UCSD-AML1 (cell line): ENCODE measurements around the gene ODR4.
A peak's percentile ranks its signal among the peaks of the same experiment; 100 is the strongest.
"Not testable (repeated sequence)": the region's sequence is repeated elsewhere in the genome, so short reads cannot be mapped to it uniquely, and the experiment has no call there.

Experiments
- DNase-seq: peaks from one replicate; lab custom pipeline; 2025; ENCODE audit not compliant: unreplicated experiment; lab: John Stamatoyannopoulos, UW

Gene ODR4

DNA sequence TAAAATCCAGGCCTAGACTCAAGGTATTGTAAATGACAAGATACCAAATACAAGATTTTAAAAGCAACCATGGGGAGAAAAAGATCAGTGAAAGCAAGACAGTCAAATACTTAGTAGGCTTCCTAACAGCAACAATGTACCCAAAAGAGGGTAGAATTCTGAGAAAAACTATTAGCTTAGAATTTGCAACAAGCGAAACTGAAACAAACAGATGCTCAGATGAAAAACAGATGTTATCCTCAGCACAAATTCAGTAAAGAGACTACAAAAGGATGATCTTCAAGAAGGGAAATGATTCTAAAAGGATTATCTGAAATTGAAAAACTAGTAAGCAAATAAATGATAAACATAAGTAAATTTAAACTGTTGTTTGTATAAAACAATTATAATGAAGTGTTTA is 45.3 kb downstream of the ODR4 start:
- no peak for DNase-seq

DNA sequence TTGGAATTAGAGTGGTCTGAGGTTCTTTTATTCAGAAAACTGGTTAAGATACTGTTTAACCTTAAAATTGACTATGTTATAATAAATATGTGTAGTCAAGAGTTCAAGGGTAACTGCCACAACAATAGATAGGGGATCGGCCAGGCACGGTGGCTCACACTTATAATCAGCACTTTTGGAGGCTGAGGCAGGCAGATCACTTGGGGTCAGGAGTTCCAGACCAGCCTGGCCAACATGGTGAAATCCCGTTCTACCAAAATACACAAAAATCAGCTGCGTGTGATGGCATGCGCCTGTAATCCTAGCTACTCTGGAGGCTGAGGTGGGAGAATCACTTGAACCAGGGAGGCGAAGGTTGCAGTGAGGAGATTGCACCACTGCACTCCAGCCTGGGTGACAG is 45.8 kb downstream of the ODR4 start:
- no peak for DNase-seq

DNA sequence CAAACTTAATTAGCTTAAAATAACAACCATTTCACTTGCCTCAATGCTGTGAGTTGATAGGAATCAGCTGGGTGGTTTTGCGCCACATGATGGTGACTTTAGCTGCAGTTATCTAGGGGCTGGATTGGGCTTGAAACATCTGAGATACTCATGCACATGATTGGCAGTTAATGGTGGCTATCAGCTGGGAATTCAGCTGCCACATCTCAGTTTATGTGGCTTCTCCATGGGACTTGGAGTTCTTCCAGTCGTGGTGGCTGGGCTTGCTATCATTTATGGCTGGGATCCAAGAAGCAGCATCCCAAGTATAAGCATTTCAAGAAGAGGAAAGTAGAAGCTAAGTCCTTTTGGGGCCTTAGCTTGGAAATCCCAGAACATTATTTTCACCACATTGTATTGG is 48.9 kb downstream of the ODR4 start:
- no peak for DNase-seq

DNA sequence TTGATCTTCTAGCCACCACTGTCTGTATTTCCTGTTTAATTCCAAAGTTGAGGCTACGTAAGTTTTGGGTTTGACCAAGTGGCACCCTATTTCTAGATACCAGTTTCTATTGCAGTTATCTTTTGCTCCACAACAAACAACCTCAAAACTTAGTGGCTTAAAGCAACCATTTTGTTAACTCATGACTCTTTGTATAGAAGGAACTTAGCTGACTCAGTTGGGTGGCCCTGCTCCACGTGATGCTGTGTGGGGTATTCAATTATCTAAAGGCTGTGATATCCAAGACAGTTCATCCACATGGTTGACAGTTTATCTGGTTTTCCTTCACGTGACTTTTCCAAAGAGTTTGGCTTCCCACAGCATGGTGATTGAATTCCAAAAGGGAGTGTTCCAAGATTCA is 50.5 kb downstream of the ODR4 start:
- DNase-seq: no peak

DNA sequence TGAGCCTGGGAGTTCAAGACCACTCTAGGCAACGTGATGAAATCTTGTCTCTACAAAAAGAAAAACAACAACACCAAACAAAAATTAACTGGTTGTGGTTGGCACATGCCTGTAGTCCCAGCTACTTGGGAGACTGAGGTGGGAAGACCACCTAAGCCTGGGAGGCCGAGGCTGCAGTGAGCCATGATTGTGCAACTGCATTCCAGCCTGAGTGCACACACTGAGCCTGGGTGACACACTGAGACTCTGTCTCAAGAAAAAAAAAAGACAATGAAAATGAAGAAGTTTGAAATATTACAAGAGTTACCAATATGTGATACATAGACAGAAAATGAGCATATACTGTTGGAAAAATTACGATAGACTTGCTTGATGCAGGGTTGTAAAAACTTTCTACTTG is 53.4 kb downstream of the ODR4 start:
- no peak for DNase-seq

DNA sequence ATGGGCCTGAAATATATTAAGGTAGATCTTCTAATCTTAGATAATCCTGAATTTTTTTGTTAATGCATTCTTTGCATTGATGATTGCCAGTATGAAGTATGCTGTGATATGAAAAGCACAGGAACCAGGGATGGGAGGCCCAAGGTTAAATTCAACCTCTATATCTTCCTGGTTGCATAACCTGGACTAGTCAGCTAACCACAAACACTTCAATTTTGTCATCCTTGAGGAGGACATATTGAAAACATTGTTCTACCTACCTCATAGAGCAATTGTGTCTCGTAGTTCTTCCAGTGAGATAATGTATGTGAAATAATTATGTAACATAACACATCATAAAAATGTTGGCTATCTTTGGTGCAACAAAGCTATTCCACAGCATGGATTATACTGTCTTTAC is 59.7 kb downstream of the ODR4 start:
- no peak for DNase-seq

DNA sequence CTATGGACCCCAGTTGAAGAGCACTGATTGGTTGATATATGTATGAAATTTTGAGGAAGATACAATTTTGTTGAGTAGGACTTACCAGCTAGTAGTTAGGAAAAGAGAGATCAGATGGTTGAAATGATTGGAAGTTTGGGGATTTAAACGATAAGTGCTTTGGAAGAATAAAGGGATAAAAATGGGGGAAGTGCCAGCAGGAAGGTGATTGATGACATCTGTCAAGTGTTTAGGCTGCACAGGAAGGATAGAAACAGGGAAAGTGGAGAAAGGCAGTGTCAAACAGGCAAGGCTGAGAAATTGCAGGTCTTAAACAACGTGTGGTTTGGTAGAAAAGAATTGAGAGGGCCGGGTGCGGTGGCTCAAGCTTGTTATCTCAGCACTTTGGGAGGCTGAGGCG is 62.9 kb downstream of the ODR4 start:
- DNase-seq: no peak

DNA sequence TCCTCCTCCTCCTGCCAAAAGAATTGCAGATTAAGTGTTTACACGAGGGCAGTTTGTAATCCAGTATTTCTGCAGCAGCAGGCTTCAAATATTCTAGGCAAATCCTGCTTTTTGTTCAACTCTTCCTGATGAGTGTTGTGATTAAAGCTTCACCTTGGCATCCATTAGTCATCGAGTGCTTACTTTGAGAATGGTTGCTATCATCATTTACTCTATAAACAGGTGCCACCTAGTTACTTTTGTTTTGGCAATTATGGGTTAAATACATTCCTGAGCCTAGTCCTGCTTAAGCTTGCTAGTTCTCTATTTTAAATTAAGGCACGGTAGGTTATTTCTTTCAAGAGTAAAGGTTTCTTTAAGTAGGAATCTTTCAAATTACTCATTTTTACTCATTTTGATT is 64.9 kb downstream of the ODR4 start:
- DNase-seq: no peak

DNA sequence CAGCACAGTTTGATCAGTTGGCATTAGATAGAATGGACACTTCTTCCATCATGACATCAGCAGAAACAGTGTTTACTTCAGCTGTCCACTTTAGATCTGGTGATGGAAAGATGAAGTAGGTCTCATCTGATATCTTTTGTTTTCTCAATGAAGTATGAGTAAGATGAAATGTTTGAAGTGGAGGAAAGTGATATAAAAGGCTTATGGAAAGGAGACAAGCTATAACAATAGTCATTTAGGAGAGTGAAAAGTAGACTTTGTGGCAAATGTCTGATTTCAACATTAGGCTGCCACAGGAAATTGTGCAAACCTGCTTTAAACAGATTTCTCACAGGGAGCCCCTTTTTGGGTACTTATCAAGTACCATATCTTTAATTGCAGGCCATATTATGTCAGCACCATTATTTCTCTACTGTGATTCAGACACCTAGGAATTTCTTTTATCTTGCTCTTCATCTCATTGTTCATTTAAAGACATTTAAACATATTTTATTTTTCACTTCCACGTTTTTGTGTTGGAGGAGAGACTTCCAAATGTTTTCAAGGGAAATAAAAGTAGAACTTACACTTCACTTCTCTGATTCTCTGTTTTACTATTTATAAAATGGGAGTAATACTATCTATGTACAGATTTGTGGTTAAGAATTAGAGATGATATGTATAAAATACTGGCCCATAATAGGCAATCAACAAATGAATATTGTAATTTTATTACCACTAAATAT is 67.2 kb downstream of the ODR4 start:
- DNase-seq: no peak

DNA sequence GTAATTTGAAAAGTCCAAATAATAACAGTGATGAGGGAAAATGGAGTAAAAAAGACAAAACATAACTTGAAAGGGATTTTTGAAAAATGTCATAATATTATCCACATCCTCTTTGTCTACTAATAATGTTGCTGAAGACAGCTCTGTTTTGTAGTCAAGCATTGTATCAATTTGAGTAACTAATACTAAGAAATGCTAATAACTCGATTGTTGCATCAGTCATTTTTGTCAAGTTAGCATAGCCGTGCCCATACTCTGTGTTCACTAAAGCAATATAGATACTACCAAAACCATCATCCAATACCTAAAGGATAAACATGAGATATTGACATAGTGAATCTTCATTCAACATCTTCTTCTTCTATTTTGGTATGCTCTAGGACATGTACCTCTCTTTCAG is 68.0 kb downstream of the ODR4 start:
- no peak for DNase-seq

DNA sequence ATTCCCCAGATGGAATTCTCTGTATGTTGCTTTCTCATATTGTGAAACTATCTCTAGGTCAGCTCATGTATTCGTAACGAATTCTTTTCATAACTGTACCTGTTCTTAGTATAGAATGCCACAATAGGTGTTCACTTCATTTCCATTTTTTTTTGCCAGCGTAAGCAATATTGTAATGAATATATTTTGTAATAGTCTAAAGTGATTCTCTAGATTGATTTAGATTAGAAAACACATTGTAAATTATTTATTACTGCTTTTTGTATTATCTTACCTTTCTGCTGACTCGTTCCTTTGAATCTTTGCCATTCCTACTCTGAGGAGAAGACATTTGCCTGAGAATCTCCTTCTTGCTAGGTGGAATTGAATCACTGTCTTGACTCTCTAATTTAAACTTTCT is 70.5 kb downstream of the ODR4 start:
- no peak for DNase-seq

DNA sequence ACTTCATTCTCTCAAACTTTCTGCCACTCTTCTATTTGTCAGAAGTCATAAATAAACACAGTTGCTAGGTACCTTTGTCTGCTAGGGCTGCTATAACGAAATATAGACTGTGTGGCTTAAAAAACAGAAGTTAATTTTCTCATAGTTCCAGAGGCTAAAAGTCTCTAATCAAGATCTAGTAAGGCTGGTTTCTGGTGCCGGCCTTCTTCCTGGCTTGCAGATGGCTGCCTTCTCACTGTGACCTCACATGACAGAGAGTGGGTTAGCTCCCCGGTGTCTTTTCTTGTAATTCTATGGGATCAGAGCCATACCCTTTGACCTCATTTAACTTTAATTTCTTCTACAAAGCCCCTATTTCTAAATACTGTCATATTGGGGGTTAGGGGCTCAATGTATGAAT is 79.3 kb downstream of the ODR4 start:
- peak; percentile 26 for DNase-seq

DNA sequence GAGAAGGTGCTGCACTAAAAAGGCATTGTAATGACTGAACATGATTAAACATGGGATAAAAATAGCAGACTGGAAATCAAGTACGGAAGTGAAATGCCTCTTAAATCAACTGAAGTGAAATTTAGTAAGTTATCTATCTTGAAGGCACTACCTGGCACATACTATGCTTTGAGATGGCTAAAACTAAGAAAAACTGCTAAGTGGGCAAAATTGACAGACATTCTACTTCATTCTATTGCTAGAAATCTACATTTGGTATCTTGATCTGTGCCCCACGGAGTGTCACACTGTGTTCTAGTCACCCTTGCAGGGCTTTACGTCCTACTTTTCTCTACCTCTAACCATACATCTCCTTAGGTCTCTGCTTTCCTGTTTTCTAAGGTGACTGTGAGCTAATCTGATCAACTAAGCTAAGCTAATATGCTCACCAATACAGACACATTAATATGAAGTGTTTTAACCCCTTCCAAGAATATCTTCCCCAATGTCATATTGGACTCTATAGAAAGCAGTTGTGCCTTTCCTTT is 81.2 kb downstream of the ODR4 start:
- no peak for DNase-seq

DNA sequence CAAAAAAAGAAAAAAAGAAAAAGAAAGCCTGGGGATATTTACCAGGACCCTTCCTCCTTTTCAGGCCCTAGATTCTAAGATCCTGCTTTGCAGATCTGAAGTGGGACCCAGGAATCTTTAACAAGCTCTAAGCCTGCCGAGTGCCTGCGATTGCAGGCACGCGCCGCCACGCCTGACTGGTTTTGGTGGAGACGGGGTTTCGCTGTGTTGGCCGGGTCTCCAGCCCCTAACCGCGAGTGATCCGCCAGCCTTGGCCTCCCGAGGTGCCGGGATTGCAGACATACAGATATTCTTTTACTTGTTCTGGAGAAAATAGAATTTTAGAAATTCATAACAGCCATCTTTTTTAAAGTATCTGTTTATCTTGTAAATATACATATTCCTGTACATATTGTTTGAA is 83.5 kb downstream of the ODR4 start:
- not testable (repeated sequence) for DNase-seq

DNA sequence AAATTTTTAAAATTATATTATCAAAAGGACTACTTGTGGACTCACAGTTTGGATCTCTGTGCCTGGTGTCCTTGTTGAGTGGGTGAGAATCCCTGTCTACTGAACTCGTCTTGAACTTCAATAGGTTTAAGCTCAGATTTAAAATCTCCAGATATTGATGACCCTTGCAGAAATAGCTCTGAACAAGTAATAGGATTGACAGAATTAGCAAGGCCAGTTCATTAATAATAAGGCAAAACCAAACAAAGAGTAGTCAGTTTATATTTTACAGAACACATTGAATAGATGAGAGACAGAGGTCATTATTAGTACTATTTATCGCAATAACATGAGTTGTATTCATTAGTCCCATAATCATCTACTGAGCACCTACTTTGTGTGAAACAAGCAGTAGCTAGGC is 85.4 kb downstream of the ODR4 start, which contains the start of gene PDC:
PDC (minus strand) TSS at position 101 of the 400 bp plus-strand sequence. CDS start 11,655 bp downstream, outside the sequence.
- DNase-seq: no peak

DNA sequence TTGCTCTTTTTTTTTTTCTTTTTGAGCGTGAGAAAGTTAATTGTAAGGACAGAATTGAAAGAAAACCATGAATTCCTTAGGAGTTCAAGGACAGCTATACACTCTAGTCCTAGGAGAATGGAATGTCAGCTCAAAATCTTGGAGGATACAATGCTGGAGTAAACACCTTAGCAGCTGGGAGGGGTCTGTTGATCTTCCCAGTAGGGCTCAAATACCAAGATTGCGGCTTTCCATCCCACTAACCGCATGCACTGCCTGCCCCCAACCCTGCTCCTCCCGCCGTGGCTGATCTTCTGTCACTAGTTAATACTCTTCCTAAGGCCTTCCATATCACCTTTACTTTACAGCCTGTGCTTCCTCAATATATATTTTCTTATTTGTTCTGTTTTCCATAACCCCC is 87.9 kb downstream of the ODR4 start:
- DNase-seq: no peak

DNA sequence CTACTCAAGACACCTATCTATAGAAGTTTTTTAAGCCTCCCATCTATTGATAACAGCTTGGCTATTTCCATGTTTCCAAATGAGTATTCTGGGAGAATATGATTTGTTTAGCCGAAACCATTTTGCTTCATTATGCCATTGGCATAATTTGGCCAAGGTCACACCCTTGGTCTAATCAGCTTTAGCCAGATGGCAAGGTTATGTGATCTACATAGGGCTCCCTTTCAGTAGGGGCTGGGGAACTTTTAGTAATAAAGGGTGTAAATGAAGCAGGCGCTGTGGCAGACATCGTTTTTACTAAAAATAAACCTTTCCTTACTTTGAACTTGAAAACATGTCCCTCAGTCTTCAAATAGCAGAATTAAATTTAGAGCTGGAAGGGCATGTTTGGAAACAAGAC is 88.3 kb downstream of the ODR4 start:
- DNase-seq: no peak

DNA sequence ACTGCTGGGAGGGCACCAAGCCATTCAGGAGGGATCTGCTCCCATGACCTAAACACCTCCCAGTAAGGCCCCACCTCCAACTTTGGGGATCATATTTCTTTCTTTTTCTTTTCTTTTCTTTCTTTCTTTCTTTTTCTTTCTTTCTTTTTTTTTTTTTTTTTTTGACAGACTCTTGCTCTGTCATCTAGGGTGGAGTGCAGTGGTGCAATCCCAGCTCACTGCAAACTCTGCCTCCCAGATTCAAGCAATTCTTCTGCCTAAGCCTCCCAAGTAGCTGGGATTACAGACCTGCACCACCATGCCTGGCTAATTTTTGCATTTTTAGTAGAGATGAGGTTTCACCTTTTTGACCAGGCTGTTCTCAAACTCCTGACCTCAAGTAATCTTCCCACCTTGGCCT is 89.9 kb downstream of the ODR4 start:
- DNase-seq: not testable (repeated sequence)

DNA sequence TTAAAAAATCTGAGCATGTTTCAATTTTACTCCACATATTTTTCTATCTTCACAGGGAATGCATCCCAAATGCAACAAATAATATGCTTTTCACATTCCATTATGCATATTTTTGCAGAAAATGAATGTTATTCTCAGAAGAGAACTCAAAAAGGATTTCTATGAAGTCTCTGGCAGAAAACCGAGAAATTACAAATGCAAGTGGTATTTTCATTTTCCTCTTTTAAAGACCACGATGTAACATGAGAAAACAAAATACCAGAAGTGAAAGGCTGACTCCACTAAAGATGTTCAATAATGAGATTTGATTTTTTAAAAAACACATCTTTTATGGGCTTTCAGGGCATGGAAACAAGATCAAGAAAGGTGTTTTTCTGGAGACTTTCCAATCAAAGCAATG is 90.3 kb downstream of the ODR4 start:
- DNase-seq: no peak
